ENCODE measurements around the gene UBE2D2.
A peak's percentile ranks its signal among the peaks of the same experiment; 100 is the strongest.

DNA sequence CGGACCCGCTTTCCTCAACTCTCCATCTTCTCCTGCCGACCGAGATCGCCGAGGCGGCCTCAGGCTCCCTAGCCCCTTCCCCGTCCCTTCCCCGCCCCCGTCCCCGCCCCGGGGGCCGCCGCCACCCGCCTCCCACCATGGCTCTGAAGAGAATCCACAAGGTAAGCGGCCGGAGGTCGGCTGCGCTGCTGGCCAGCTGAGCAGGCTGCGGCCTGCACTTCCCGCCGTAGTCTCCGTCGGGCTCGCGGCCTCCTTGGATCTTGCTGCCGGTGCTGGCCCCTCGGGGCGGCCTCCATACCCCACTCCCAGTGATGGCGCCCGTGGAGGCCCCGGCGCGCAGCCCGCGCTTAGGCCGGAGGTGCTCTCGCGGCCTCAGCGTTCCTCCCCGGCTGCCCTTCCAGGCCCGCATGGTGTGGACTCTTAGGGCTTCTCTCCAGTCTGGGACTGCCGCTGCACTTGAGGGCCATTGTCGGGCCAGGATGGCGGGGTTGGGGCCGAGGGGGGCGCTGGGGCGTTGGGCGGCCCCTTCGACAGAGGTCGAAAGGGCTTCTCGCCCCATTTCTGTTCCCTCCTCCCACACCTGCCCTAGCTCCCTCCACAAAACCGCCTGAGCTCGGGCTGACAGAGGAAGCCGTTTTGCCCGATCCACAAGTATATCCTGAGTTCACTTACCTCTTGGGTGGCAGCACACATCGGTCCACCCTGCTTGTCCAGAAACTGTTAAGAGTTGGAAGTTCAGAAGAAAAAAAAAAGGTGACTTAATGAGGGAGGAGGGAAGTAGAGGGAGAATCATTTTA, 714 bp downstream of the UBE2D2 start:
- no peak for TF ChIP-seq TCF12 (IDR thresholded peaks at IDR 0.05; ENCODE audit: low read depth)
- TF ChIP-seq YY1 (IDR thresholded peaks at IDR 0.05; ENCODE audit: low read depth), result peak; percentile 81
- TF ChIP-seq RAD21 (IDR thresholded peaks at IDR 0.05; ENCODE audit: low read depth), result no peak
- TF ChIP-seq, protein P1, sequence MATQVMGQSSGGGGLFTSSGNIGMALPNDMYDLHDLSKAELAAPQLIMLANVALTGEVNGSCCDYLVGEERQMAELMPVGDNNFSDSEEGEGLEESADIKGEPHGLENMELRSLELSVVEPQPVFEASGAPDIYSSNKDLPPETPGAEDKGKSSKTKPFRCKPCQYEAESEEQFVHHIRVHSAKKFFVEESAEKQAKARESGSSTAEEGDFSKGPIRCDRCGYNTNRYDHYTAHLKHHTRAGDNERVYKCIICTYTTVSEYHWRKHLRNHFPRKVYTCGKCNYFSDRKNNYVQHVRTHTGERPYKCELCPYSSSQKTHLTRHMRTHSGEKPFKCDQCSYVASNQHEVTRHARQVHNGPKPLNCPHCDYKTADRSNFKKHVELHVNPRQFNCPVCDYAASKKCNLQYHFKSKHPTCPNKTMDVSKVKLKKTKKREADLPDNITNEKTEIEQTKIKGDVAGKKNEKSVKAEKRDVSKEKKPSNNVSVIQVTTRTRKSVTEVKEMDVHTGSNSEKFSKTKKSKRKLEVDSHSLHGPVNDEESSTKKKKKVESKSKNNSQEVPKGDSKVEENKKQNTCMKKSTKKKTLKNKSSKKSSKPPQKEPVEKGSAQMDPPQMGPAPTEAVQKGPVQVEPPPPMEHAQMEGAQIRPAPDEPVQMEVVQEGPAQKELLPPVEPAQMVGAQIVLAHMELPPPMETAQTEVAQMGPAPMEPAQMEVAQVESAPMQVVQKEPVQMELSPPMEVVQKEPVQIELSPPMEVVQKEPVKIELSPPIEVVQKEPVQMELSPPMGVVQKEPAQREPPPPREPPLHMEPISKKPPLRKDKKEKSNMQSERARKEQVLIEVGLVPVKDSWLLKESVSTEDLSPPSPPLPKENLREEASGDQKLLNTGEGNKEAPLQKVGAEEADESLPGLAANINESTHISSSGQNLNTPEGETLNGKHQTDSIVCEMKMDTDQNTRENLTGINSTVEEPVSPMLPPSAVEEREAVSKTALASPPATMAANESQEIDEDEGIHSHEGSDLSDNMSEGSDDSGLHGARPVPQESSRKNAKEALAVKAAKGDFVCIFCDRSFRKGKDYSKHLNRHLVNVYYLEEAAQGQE (IDR thresholded peaks at IDR 0.05; ENCODE audit: low read depth), result no peak
- no peak for TF ChIP-seq EP300 (IDR thresholded peaks at IDR 0.05; ENCODE audit: borderline replicate concordance)
